Heart right ventricle (tissue), 16 donors: ENCODE measurements around the gene ADAM10. TPM values are rescaled to one million over a fixed set of nuclear protein-coding genes. Genes with fewer than 3 reads are reported as not detected.

ENCODE experiments used
- ATAC-seq, 8 donors: fragments of 200-7000 bp; cut with Tn5 transposase; one replicate each; pipeline ENCODE4 v1.9.1; 2020; ENCODE audit warnings: mild to moderate bottlenecking in 8 of 8, moderate library complexity in 8 of 8, moderate number of reproducible peaks in 1 of 8
- DNase-seq, 2 donors: peaks; one replicate each; pipeline ENCODE4 v3.0.0-alpha.2; 2020
- H3K27ac ChIP-seq, 10 donors: fragments of 200-600 bp; sonication (generic) in 2 of 10; one replicate each; pipeline versions ENCODE4 v1.5.0 to v1.8.0; 2020 to 2022; ENCODE audit warnings: mild to moderate bottlenecking in 3 of 10
- H3K27me3 ChIP-seq, 7 donors: fragments of 200-600 bp; one replicate each; pipeline ENCODE4 v1.8.0; 2021 to 2022; ENCODE audit warnings: mild to moderate bottlenecking in 2 of 7
- H3K36me3 ChIP-seq, 9 donors: fragments of 200-600 bp; sonication (generic) in 1 of 9; one replicate each; pipeline versions ENCODE4 v1.5.0 to v1.8.0; 2020 to 2022; ENCODE audit warnings: mild to moderate bottlenecking in 2 of 9
- H3K4me1 ChIP-seq, 9 donors: fragments of 200-600 bp; sonication (generic) in 1 of 9; one replicate each; pipeline versions ENCODE4 v1.5.0 to v1.8.0; 2020 to 2022; ENCODE audit warnings: mild to moderate bottlenecking in 4 of 9
- H3K4me3 ChIP-seq, 10 donors: fragments of 200-600 bp; sonication (generic) in 2 of 10; one replicate each; pipeline versions ENCODE4 v1.5.0 to v1.8.0; 2020 to 2022; ENCODE audit warnings: mild to moderate bottlenecking in 7 of 10, moderate library complexity in 2 of 10
- H3K9me3 ChIP-seq, 11 donors: fragments of 200-600 bp in 10 of 11; sonication (generic) in 2 of 11; one replicate each; pipeline versions ENCODE4 v1.5.0 to v1.8.0; 2013 to 2022; ENCODE audit warnings: mild to moderate bottlenecking in 2 of 11, control low read depth in 1 of 11, moderate library complexity in 1 of 11
- CTCF ChIP-seq, 9 donors: fragments of 200-600 bp; sonication (generic) in 2 of 9; IDR thresholded peaks; one replicate each; pipeline versions ENCODE4 v1.5.0 to v1.8.0; 2021 to 2022; ENCODE audit warnings: antibody characterized with exemption in 9 of 9, mild to moderate bottlenecking in 5 of 9, moderate library complexity in 1 of 9
- WGBS, 2 donors: extraction: QIAGEN DNeasy Blood & Tissue Kit; methylation state at CpG; one replicate each; pipeline ENCODE4 v1.1.7; 2013; ENCODE audit warnings: inconsistent platforms in 1 of 2; 5-methylcytosine and 5-hydroxymethylcytosine counted together
- intact Hi-C, 10 donors: fragments of 100-400 bp; cut with DNase I; formaldehyde crosslinking; loops; one replicate each; pipeline versions ENCODE4 v1.11.1 to v1.14.2; 2022
- polyA plus RNA-seq, 2 donors: library from polyadenylated mRNA; stranded (reverse); fragments of 200-250 nt; gene quantifications; one replicate each; pipeline ENCODE4 v1.2.3, GENCODE V29; 2013
- total RNA-seq, 10 donors: library from RNA; stranded (reverse); fragmentation: NEBNext Ultra II Directional in 3 of 10; extraction: Animal tissue kit (Norgen Biotek cat#: 25700) in 3 of 10; gene quantifications; one replicate each; pipeline versions ENCODE4 v1.2.1 to v1.2.4, GENCODE V29; 2021 to 2023
- donor health status: Arrhythmogenic right ventricular cardiomyopathy.
- donor health status: ischemic (EF 13 %, LVEDD 7.1; RV severe dilation, severe dysfunction).
- donor health status: healthy with polysubstance abuse.
- donor health status: DM: no; HTN: yes; CAD: no.
- donor health status: DM: no; HTN: no; CAD: no.
- donor health status: ischemic (EF 25% LVEDD 6.9; RV normal size, moderate dysfunction).
- donor health status: ischemic (EF 25% LVEDD 5.7; RV mildly dilated, moderate dysfunction).
- donor health status: healthy.
- donor health status: DM: yes; HTN: yes; CAD: no.
- donor health status: Ischemic cardiomyopathy.
- donor health status: ischemic (EF 35%, LVEDD 5.7; RV mildly dilated, moderate dysfunction).
- donor health status: nonischemic (EF 11% LVEDD 7.7; RV severe dilation, severe dysfunction).
- donor health status: DM: yes; HTN: yes; CAD: no.
- donor health status: PGD.
- donor health status: ischemic (EF 29% LVEDD 5.4; RV normal size, mild dysfunction).
- donor health status: nonischemic (EF 23%, LVEDD 6.1; RV moderate dilation, normal function).

The ADAM10 gene
- total and polyA plus RNA-seq, 12 donors = 10.2 to 110 (median 80.1) TPM

GRCh38 chr15:58686286-58686685 is 63.2 kb downstream of the ADAM10 start:
- Histone ChIP-seq H3K4me1 (peaks cover 0 to 44% (median 18%) of the 10 kb centered on the region in 9 donors), H3K27me3 (no peaks in the 10 kb centered on the region), H3K27ac (no peak overlapping the region), H3K36me3 (no peaks in the 10 kb centered on the region), H3K9me3 (no peaks in the 10 kb centered on the region), H3K4me3 (no peak overlapping the region)
- intact Hi-C loops = loop anchor here in 2 of 10 donors (10.0 kb wide), 2 partner anchors 49 to 669 kb away; no protein-coding TSS in a partner anchor
- no peak for TF ChIP-seq CTCF (IDR thresholded peaks at IDR 0.05)
- ATAC-seq (no peak), DNase-seq (no peak)
- WGBS, 2 donors = 97 to 98% methylated on average over 8 of the region's 8 CpGs

GRCh38 chr15:58684751-58685150 is 64.8 kb downstream of the ADAM10 start:
- peaks cover 0 to 37% (median 13%) of the 10 kb centered on the region in 9 donors for H3K4me1 ChIP-seq
- ATAC-seq = no peak
- 97% methylated on average over 4 of the region's 4 CpGs for WGBS, 2 donors
- intact Hi-C loops = loop anchor here in 2 of 10 donors (10.0 kb wide), 2 partner anchors 50 to 670 kb away; no protein-coding TSS in a partner anchor
- no peak for TF ChIP-seq CTCF (IDR thresholded peaks at IDR 0.05)
- H3K27ac ChIP-seq = no peak overlapping the region
- H3K4me3 ChIP-seq = no peak overlapping the region
- H3K9me3 ChIP-seq = no peaks in the 10 kb centered on the region
- H3K36me3 ChIP-seq = peaks cover 0 to 5% (median 0%) of the 10 kb centered on the region in 9 donors
- H3K27me3 ChIP-seq = no peaks in the 10 kb centered on the region
- no peak for DNase-seq

GRCh38 chr15:58684036-58684710 is 65.3 kb downstream of the ADAM10 start:
- DNase-seq = no peak
- no peak for ATAC-seq
- H3K4me3 ChIP-seq = no peak overlapping the region
- peaks cover 0 to 11% (median 0%) of the 10 kb centered on the region in 9 donors for H3K36me3 ChIP-seq
- 98% methylated on average over 3 of the region's 3 CpGs for WGBS, 2 donors
- no peaks in the 10 kb centered on the region for H3K27me3 ChIP-seq
- no peaks in the 10 kb centered on the region for H3K9me3 ChIP-seq
- intact Hi-C loops = loop anchor here in 2 of 10 donors (10.0 kb wide), 2 partner anchors 51 to 671 kb away; no protein-coding TSS in a partner anchor
- H3K4me1 ChIP-seq = peaks cover 0 to 36% (median 13%) of the 10 kb centered on the region in 9 donors
- H3K27ac ChIP-seq = no peak overlapping the region
- no peak for TF ChIP-seq CTCF (IDR thresholded peaks at IDR 0.05)

GRCh38 chr15:58682234-58682633 is 67.3 kb downstream of the ADAM10 start:
- H3K9me3 ChIP-seq = no peaks in the 10 kb centered on the region
- intact Hi-C loops = loop anchor here in 2 of 10 donors (10.0 kb wide), 2 partner anchors 53 to 673 kb away; no protein-coding TSS in a partner anchor
- 86 to 89% methylated on average over 2 of the region's 2 CpGs for WGBS, 2 donors
- H3K4me1 ChIP-seq = peaks cover 0 to 50% (median 23%) of the 10 kb centered on the region in 9 donors
- TF ChIP-seq CTCF (IDR thresholded peaks at IDR 0.05) = no peak
- H3K36me3 ChIP-seq = peaks cover 0 to 20% (median 0%) of the 10 kb centered on the region in 9 donors
- no peaks in the 10 kb centered on the region for H3K27me3 ChIP-seq
- no peak overlapping the region for H3K4me3 ChIP-seq
- ATAC-seq (no peak), DNase-seq (no peak)
- no peak overlapping the region for H3K27ac ChIP-seq
